Measurements from ENCODE around the gene GABRB3. TPM values are rescaled to one million over a fixed set of nuclear protein-coding genes. Genes with fewer than 3 reads are reported as not detected.

Gene GABRB3
- total and polyA plus RNA-seq, 2 donors (not counting 1 experiment from before 2014, with no cell fraction given): 0.07 TPM; not detected in 1

- ChIA-PET CTCF (no interaction called here), POLR2A (no interaction called here)
- Histone ChIP-seq H3K4me1 (ENCODE audit: control insufficient read depth in 2 of 2, insufficient read depth in 2 of 2, low read length in 2 of 2) (no peaks in the 10 kb centered on the region), H2AFZ (ENCODE audit: insufficient read depth, low read depth, low read length, poor library complexity, severe bottlenecking) (no peak overlapping the region), H3K79me2 (ENCODE audit: control insufficient read depth, insufficient read depth, low read length) (no peaks in the 10 kb centered on the region), H3K9me3 (ENCODE audit: control extremely low read depth in 1 of 3, control insufficient read depth in 2 of 3, insufficient read depth in 1 of 3, low read length in 2 of 3) (peaks cover 0 to 10% (median 0%) of the 10 kb centered on the region in 3 donors), H3K27ac (ENCODE audit: low read length in 2 of 2) (no peak overlapping the region), H3K4me3 (ENCODE audit: control extremely low read depth in 1 of 5, extremely low read depth in 1 of 5, insufficient read depth in 1 of 5, low read depth in 2 of 5, low read length in 4 of 5) (no peak overlapping the region), H3K9ac (ENCODE audit: low read length) (no peak overlapping the region), H3K27me3 (replicated peaks in 1 of 4; ENCODE audit: control extremely low read depth in 1 of 4, control insufficient read depth in 3 of 4, insufficient read depth in 4 of 4, low read length in 3 of 4) (no peaks in the 10 kb centered on the region), H4K20me1 (ENCODE audit: control insufficient read depth, insufficient read depth, low read length, poor library complexity, severe bottlenecking) (no peaks in the 10 kb centered on the region), H3K36me3 (replicated peaks in 1 of 2; ENCODE audit: control extremely low read depth in 1 of 2, control insufficient read depth in 1 of 2, extremely low read depth in 1 of 2, insufficient read depth in 2 of 2, low read length in 1 of 2) (no peaks in the 10 kb centered on the region), H3K4me2 (replicated peaks; ENCODE audit: low read depth, low read length, poor library complexity, severe bottlenecking) (no peak overlapping the region)
- Mint-ChIP-seq H3K4me1 (no peaks in the 10 kb centered on the region), H3K27ac (no peak overlapping the region), H3K4me3 (no peak overlapping the region), H3K27me3 (no peaks in the 10 kb centered on the region), H3K9me3 (ENCODE audit: insufficient read depth) (peaks cover 1% of the 10 kb centered on the region)
- DNase-seq (no peak), ATAC-seq (ENCODE audit: low read depth) (no peak)
- TF ChIP-seq CTCF (IDR thresholded peaks at IDR 0.05): no peak
- no peak for TF ChIP-seq EZH2 (IDR thresholded peaks at IDR 0.05; ENCODE audit: borderline replicate concordance, insufficient read depth, low read depth, low read length, poor library complexity, severe bottlenecking)
- intact Hi-C loops (cut with micrococcal nuclease): no loop called here
Observed at GRCh38 chr15:26504009-26504408, 268.9 kb downstream of the GABRB3 start.

Other genes starting within 250 kb of the GABRB3 start
- not detected in 2 replicates for gene GABRA5, start 94.0 kb upstream of the GABRB3 start, total RNA-seq
- not detected in 2 replicates for gene GABRA5, start 94.0 kb upstream of the GABRB3 start, polyA plus RNA-seq
- gene GABRG3, start 198.1 kb upstream of the GABRB3 start, total RNA-seq: not detected in 2 replicates
- gene GABRG3, start 198.1 kb upstream of the GABRB3 start, polyA plus RNA-seq: not detected in 2 replicates

Measured in B cell (primary cell).